Myocyte (in vitro differentiated cells): Measurements from ENCODE around the gene LMTK2. TPM values are rescaled to one million over a fixed set of nuclear protein-coding genes. Genes with fewer than 3 reads are reported as not detected.

Source experiments
- total RNA-seq: library from RNA; depleted of rRNA; stranded (reverse); fragments of >200 nt; gene quantifications from 2 replicates; pipeline ENCODE4 v1.2.3, GENCODE V29; 2014

Gene LMTK2
- total RNA-seq, 1 donor from 2014 or later = 7.1 TPM

Other genes starting within 250 kb of the LMTK2 start
- 23.4 and 34.8 TPM in 2 replicates for gene ASNS, start 234.5 kb upstream of the LMTK2 start, total RNA-seq
- gene OCM2, start 116.7 kb upstream of the LMTK2 start, total RNA-seq = not detected in 2 replicates
- not detected in 2 replicates for gene BHLHA15, start 104.6 kb downstream of the LMTK2 start, total RNA-seq
- gene TECPR1, start 145.4 kb downstream of the LMTK2 start, total RNA-seq = 62.5 and 108 TPM in 2 replicates
- gene BRI3, start 174.8 kb downstream of the LMTK2 start, total RNA-seq = 73.8 and 101 TPM in 2 replicates